HG02763 (cell line): Measurements from ENCODE around the gene IER5L.

ENCODE experiments used
- ATAC-seq: cut with Tn5 transposase; IDR thresholded peaks from one replicate; pipeline ENCODE4 v1.9.1; 2021; ENCODE audit warnings: mild to moderate bottlenecking, moderate library complexity; ENCODE audit not compliant: unreplicated experiment

Gene IER5L

GRCh38 chr9:129182625-129183494, 4.8 kb upstream of the IER5L start:
- ATAC-seq, result no peak

GRCh38 chr9:129182122-129182521, 4.1 kb upstream of the IER5L start:
- ATAC-seq, result no peak

GRCh38 chr9:129181246-129181645, 3.2 kb upstream of the IER5L start:
- ATAC-seq, result no peak

- ATAC-seq, result no peak
Observed at GRCh38 chr9:129178568-129179382, 714 bp upstream of the IER5L start.

DNA sequence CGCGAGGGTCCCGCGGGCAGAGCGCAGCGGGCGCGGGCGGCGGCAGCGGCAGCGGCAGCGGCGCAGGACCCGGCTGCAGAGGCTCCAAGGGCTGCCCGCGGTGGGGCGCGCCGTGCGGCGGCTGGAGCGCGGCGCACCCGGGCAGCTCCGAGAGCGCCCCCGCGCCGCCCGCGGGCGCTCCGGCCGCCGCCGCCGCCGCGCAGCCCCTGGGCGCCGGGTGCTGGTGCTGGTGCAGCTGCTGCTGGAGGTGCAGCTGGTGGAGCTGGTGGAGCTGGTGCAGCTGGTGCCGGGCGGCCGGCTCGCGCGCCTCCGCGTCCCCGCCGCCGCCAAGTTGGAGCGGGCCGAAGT, 644 bp downstream of the IER5L start:
- peak; percentile 14 for ATAC-seq

GRCh38 chr9:129176701-129177442, 1.2 kb downstream of the IER5L start:
- ATAC-seq, result no peak

GRCh38 chr9:129175825-129176633, 2.0 kb downstream of the IER5L start:
- peak; percentile 22 for ATAC-seq

GRCh38 chr9:129175515-129175824, 2.6 kb downstream of the IER5L start:
- no peak for ATAC-seq

- no peak for ATAC-seq
Observed at GRCh38 chr9:129174724-129175514, 3.1 kb downstream of the IER5L start.

DNA sequence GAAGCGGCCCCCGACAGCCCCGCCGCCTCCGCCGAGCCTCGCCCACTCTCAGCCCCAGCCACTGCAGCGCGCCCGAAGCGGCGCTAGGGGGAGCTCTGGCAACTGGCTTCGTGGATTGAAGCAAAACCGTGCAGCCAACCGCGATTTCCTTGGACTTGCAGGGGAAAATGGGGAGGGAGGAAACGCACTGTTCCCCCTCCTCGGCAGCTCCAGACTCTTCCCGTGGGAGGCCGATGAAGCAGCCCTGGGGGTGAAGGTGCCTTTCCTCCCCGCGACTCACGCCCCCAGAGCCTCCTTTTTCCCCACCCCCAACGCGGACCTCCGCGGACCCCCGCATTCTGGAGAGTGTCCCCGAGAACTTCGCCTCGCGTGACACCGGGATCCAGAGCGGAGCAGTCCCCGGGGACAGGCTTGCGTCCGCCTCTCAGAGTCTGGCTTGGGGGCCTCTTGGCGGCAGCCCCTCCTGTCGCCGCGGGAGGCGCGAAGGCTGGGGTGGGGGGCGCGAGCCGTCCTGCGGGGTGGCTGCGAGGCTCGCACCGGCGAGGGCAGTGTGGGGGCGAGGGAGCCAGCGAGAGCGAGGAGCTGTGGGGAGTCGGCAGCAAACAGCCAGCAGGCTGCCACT, 3.8 kb downstream of the IER5L start:
- no peak for ATAC-seq

DNA sequence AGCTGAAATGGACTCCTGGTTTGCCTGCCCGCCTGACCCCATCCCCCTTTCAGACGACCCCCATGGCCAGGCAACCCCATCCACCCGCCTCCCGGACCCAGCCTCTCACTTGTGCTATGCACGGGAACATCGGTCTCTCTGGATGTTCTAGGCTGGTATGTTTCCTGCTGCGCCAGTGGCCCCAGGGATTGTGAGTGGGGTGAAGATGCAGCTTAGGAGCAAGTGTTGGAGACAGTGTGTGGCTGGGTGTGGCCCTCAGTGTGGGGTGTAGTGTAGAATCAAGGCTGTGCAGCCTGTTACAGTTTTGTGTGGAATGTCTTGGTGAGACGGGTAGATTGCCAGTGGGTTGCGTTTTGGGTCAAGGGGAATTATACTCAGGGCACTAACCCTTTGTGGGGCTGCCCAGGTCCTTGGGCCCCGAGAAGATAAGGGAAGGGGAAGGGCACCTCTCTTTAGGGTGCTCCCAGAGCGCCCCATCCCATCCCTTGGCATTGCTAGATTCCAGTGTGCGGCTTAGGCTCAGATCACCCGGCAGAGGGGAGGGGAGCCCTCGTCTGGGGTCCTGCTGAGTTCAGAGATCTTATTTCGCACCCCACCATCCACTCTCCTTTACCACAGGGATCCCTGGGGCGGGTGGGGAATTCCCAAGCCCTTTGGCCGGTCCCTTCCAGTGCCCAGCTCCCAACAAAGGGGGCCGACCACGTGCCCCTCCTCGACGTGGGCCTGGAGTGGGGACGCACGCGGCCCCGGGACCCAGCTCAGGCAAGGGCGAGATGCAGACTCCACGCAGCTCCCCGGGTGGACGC, 4.6 kb downstream of the IER5L start:
- no peak for ATAC-seq

DNA sequence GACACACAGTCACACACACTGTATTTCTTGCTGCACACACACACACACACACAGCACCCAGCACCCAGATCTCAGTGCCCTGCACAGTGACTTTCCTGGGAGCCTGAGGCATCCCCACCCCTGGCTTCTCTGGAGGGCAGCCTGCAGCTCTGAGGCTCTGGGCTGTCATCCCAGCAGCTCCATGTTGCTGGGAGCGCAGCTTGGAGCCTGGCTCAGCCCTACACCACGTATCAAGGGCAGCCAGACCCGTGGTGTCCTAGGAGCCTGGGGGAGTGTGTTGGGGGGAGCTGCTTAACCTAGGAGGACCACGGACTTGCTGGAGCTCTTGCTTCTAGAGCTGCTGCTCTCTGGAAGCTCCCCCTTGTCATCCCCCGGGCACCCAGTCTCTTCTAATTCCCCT, 5.2 kb downstream of the IER5L start:
- ATAC-seq, result no peak

GRCh38 chr9:129171993-129172751, 5.9 kb downstream of the IER5L start:
- ATAC-seq, result no peak

DNA sequence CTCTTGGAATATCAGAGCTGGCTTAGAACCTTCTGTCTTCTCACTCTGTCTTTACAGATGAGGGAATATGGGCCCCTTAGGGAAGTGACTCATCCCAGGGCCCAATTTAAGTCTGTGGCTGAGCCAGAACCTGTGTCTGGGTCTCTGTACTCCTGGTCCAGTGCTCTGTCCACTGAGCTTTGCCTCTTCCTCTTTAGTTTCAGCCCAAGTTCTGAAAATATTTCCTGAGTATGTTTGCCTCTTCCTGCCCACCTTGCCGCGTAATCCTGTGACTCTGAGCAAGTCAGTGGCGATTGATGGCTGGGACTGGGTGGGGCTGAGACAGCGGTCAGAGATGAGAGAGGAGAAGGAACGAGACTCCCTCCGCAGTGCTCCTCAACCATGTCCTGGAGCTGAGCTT, 7.8 kb downstream of the IER5L start:
- no peak for ATAC-seq

DNA sequence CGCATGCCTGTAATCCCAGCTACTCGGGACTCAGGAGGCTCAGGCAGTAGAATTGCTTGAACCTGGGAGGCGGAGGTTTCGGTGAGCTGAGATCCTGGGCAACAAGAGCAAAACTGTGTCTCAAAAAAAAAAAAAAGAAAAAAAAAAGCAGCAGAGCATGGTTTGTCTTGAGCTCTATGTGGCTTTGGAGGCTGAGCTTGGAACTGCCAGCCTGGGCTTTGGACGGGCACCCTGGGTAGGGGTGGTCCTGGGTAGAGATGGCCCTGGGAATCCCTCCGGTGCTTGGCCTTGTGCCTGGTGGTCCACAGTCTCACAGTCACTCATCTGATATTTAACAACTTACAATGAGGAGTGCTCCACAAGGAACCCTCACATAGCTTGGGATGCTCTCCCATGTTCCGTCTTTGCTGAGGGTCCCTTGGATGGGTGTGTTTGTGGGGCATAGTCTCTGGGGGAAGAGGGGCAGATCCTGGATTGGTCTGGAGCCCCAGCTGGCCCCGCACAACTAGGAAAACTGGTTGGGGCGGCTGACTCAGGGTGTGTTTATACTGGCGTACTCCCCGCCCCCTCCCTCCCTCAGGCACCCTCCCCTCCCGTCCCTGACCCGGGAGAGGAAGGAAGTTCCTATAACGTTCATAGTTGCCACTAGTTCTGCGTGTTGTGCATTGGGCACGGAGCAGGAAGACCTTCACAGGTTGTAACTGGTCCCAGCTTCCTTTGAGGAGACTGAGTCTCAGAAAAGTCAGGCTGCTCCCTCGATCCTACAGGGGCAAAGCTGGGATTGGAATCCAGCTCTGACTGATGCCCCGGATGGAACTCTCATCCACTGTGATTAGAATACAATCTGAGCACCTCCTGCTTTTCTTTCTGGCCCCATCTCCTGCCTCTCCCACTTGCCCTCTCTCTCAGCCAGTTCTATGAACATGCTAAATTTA, 11.2 kb downstream of the IER5L start:
- no peak for ATAC-seq

DNA sequence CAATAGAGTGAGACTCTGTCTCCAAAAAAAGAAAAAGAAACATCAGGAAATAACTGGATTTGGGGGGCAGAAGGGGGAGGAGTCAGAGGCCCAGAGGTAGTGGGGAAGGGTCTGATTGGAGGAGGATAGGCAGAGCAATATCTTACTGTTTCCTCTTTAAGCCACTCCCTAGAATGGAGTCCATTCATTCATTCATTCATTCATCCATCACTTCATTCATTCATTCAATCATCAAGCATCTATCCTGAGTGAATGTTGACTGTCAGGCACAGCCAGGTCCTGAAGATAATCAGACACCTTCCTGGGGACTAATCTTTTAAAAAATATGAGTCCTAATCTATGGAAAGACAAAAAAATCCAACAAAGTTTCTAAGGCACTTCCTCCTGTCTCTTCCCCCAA, 12.9 kb downstream of the IER5L start:
- ATAC-seq, result no peak
